HG03354 (cell line): ENCODE measurements around the gene TSFM.
A peak's percentile ranks its signal among the peaks of the same experiment; 100 is the strongest.

Source experiments
- ATAC-seq: cut with Tn5 transposase; IDR thresholded peaks from one replicate; pipeline ENCODE4 v1.9.1; 2021; ENCODE audit warnings: mild to moderate bottlenecking; ENCODE audit not compliant: unreplicated experiment, poor library complexity, severe bottlenecking

Gene TSFM

DNA sequence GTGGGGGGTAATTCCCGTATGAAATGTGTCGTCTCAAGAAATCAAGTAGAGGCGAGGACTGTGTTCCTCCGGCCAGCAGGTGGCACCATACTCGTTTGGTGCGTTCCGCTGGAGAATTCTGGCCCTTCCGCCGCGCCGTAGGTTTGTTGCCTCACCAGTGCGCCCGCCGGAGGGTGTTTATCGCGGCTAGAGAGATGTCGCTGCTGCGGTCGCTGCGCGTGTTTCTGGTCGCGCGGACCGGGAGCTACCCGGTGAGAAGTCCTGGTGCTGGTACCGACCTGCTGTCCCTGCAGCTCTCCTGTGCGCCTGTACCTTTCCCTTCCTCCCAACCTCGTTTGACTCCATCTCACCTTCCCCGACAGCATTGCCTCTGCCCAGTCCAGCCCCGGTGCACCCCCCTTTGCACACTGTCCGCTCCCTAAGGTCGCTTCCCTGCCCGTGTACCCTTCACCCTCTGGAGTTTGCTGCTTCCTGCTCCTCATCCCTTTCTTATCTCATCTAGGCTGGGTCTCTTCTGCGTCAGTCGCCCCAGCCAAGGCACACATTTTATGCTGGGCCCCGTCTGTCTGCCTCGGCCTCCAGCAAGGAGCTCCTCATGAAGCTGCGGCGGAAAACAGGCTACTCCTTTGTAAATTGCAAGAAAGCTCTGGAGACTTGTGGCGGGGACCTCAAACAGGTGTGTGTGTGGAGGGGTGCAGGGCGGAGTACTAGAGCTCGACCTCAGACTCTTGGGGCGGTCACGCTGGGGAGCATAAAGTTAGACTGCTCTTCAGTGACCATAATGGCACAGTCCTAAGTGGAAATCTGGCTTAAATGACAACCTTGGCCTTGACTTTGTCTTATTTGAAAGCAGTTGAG, at the start of gene TSFM:
TSFM (plus strand) TSS at position 180 of the 858 bp plus-strand sequence; CDS start at position 195, 15 bp downstream.
- peak; percentile 84 for ATAC-seq

DNA sequence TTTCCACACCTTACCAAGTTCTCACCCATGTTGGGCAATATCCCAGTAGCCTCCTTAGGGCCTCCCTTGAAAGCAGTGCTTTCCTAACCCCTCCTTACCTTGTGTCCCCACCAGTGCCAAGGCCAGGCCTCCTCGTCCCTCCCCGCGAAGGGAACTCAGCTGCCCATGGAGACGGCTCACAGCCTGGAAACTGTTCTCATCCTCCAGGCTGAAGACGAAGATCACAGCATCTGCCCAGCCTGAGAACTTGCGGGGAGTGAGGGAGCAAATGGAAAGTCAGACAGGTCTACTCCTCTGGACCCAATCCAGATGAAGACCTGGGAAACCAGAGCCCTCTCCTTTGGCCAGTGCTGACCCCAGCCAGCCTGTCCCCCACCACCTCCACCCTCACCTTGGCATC, 48.7 kb upstream of the TSFM start:
- no peak for ATAC-seq

DNA sequence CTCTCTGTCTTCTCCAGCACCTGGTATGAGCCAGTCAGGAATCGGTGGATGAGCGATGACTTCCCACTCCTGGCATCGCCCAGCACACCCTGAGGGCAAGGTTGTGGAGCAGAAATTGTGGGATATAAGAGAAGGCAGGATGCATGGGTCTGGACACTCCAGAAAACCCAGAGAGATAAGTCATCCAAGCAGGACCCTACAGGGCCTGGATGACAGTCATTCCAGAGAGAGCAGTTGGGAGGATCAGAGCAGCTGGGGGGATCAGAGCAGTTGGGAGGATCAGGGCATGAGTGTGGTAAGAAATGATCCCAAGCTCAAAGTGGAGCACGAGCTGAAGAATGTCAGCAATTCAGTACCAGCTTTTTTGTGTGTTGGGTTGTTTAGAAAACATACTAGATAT, 48.0 kb upstream of the TSFM start:
- no peak for ATAC-seq

DNA sequence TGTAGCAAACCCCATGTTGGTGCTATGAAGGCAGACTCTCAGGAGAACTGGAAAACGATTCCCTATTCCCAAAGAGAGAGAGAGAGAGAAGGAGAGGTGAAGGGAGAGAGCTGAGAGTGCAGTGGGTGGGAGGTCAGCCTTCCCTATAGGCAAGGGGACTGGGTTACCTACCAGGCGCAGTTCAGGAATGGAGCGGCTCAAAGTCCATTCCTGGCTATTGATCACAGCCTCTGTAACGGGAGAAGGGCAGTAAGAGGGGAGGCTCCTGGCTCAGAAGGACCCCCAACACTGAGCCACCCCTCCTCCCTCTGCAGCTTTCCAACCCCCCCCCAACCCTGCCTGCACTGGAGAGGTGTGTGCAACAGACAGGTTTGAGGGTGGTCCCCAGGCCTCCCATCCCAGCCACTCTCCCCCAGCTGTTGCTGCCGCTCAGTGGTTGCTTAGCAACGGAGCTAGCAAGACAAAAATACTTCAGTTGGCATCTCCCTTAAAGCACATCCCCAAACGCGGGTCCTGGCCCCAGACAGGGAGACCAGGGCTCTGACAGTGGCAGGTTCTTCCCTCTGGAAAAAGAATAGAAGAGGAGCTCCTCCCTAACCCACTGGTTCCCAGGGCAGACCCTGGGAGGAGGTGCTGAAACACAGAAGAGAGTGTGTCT, 47.3 kb upstream of the TSFM start:
- ATAC-seq, result no peak

DNA sequence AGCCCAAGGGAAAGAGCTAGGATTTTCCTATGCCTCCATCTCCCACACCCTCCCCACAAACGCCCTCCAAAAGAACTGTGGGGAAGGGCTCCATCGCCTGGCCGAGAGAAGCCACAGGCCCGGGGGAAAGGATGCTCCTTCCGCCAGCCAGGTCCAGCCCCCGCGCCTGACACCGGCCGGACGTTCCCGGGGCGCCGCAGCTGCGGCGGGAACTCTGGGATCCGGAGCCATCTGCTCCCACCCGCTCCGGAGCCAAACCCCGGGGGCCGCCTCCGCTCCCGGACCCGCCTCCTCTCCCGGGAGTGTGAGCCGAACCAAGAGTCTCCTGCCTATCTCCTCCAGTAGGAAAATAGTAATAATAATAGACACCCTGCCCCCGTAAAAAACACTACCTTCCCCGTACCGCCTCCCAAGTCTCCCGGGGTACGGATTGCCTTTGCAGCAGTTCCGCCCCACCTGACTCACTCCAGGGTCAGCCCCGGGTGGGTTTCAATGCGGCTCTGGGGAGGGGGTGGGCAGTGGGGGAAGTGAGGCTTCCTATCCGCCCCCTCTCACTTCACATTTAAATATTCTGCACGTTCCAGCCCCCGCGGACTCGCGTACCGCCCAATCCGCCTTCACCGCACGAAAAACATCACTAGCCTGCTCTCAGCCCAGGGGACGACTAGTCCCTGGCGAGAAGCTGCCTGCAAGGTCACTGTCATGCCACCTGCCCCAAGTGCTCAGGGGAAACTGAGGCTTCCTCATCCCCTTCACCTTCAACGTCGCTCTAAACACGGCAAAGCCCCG, 46.4 kb upstream of the TSFM start:
- ATAC-seq, result no peak

DNA sequence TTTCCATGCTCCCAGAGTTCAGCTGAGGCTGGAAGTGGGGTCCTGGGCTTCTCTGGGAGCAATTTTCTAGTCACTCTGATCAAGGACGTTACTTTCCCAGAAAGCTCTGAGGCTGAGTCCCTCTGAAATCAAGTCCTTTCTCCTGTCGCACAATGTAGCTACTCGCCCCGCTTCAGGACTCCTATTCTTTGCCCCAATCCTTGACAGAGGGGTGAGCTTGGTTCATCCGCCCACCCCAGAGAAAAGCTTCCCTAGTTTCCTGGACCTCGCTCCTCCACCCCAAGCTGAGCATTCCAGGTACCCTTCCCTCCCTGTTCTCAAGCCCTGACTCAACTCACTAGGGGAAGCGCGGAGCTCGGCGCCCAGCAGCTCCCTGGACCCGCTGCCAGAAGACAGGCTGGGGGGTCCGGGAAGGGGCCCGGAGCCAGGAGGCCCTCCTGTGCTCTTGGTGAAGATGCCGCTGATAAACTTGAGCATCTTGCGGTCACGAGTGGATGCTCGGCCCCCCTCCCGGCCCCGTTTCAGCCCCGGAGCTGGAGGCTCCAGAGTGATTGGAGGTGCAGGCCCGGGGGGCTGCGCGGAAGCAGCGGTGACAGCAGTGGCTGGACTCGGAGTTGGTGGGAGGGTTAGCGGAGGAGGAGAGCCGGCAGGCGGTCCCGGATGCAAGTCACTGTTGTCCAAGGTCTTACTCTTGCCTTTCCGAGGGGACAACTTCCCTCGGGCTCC, 45.7 kb upstream of the TSFM start:
- ATAC-seq, result no peak

DNA sequence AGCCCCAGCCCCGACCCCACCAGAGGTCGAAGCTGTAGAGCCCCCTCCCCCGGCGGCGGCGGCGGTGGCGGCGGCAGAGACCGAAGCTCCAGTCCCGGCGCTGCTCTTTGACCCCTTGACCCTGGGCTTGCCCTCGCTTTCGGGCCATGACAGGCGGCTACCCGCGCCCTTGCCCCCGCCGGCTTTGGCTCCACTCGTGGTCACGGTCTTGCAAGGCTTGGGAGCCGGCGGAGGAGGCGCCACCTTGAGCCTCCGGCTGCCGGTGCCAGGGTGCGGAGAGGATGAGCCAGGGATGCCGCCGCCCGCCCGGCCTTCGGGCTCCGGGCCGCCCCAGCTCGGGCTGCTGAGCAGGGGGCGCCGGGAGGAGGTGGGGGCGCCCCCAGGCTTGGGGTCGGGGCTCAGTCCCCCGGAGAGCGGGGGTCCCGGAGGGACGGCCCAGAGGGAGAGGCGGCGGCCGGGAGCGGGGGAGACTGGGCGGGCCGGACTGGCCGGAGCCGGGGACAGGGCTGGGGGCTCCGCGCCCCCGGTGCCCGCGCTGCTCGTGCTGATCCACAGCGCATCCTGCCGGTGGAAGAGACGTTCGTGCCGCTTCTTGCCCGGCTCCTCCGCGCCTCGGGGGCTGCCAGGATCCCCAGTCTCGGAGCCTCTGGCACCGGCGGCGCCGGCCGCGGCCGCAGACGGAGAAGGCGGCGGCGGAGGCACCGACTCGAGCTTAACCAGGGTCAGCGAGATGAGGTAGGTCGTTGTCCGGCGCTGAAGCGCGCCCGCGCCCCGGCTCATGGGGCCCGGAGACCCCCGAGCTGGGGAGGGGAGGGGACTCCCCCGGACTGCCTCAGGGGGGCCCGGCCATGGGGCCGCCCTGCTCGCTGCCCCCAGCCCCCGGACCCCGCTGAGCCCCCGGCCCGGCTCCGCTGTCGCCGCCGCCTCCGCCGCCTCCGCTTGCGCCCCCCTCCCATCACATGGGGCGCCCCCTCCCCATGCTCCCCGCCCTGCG, 44.8 kb upstream of the TSFM start:
- no peak for ATAC-seq

DNA sequence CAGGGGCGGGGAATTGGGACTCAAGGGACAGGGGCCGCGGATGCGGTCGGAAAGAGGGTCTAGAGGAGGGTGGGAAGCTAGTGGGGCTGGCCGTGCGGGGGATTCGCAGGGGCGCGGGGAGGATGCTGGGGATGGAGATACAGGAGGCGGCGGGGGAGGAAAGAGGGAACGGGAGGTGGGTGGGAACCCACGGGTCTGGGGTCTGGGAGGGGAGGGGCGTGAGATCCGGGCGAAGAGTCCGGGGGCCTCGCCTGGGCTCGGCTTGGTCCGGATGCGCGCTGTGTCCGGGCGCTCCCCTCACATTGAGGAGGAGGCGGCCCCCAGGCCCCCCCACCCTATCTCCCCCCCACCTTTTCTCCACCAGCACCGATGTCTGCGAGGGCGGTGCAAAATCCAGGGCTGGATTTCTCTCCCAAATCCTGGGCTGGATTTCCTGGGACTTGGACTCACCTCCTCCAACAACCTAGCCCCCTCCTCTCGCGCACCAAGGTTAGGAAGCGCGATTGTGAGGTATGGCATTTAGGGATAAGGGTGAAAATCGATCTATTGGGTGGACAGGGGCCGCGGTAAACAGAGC, 43.8 kb upstream of the TSFM start, which contains the start of gene AGAP2:
AGAP2 (minus strand) TSS at position 82 of the 577 bp plus-strand sequence. CDS start 496 bp downstream, outside the sequence.
- ATAC-seq, result no peak

DNA sequence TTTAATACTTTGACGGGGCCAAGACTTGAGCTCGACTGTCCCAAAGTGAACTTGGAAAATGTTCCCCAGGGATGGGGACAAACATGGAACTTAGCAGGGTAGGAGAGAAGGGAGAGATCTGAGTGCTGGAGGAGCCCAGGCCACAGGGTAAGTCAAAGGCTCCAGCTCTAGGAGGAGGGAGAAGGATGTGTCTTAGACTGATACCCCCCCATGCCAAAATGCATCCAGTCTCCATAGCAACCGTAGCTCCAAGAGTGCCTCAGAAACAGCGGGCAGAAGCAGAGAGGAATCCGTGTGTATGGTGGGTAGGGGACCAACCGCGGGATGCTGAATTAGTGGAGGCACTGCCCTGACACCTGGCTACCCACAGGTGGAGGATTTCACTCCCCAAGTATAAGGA, 43.2 kb upstream of the TSFM start:
- no peak for ATAC-seq

DNA sequence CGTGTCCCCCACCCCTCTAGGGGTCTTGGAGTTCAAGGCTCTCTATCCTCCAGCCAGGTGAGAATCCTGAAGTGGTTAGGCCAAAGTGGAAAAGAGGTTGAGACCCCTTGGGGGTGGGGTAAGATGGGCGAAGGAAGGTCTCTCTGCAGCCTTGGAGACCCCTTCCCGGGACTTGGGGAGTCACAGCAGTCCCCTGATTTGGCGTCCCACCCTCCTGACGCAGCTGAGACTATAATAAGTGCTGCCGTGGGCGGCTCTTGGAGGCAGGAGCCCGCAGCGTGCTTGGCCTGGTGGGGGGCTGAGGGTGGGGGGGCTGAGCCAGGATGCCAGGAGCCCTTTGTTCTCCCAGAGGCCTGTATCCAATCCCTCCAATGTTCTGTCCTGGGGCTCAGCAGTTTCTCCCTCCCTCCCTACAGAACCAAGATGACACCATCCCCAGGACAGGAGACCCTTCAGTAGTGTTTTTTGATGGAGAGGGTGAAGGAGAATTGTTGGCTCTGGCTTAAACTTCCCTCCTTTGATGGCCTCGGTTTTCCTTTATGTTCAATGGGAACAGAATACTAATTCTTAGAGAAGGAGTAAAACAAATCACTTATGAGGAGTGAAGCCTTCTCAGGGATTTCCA, 42.6 kb upstream of the TSFM start:
- no peak for ATAC-seq

DNA sequence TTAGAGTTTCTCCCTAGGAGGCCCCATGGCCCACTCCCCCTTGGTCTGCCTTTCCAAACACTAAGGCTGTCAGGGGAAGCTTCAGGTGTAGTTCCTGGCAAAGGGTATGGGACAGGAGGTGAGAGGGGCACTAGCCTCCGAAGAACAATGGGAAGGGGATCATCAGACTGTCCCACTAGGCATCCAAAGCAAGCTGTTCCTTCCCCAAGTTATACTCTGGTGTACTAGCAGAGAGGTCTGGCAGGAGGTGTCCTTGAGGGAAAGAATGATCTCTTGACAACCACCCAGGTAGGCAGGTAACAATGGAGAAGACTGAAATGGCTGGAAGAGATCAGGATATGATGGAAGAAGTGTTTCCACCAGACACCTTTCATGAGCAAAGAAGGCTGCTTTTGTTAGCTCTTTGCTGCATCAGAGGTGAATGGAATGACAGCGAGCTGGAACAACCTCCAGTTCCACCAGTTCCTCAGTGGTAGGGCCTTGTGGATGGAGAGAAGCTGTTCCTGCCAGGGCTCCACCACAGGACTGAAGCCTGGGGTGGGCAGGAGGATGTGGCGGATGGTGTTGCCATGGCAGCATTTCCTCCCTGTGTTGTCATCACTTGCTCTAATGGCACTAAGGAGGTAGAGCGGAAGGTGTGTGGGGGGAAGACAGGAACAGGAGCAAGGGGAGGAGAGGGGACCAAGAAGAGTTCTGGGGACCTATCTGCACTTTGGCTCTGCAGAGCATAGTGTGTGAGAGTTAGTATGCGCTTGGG, 41.8 kb upstream of the TSFM start:
- ATAC-seq, result peak; percentile 62

DNA sequence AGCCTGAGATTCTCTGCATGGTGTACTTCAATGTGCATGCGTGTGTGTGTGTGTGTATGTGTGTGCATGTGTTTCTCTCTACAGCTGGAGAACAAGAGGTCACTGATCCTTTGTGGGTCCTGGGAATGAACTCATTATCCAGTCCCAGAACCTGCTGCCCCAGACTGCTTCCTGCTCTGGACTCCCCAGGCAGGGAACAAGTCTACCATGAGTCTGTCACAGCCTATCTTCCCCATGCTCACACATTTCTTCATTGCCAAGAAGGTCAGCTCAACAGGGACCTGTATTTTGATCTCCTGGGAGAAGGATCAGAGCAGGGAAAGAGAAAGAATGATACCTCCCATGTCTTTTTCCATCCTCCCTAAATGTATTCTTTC, 41.2 kb upstream of the TSFM start:
- ATAC-seq, result no peak

DNA sequence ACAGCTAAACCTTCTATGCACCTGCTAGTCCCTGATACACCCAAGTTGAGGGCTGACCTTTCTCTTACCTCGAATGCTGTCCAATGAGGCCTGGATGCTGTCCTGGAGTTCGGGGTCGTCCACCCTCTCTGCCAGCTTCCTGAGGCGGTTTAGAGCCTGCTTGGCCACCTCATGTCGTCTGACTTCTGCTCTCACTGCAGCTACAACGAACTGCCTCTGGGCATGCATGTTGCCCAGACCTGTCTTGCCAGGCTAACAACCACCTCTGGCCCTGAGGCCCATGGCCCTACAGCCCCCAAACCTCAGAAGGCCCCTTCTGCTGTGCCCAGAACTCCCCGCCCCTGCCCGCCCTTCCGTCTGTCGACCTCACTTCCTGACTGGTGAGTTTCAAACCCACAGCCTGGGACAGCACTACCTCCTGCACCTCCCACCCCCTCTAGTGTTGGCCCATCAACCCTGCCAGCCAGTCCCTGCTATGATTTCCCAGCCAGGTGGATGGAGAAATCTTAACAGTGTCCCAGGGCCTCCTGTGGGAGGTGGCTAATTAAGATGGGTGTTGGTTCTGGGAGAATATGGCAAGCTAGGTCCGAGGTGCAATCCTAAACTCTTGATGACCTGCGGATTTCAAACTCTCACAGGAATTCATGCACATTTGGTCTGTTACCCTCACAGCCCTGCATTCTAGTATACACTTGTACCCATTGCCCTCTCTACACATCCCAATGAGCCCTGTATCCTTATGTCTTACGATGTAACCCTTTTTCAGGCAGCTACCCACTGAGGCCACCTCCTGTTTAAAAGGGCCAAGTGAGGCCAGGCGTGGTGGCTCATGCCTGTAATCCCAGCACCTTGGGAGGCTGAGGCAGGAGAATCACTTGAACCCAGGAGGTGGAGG, 40.5 kb upstream of the TSFM start:
- peak; percentile 56 for ATAC-seq

DNA sequence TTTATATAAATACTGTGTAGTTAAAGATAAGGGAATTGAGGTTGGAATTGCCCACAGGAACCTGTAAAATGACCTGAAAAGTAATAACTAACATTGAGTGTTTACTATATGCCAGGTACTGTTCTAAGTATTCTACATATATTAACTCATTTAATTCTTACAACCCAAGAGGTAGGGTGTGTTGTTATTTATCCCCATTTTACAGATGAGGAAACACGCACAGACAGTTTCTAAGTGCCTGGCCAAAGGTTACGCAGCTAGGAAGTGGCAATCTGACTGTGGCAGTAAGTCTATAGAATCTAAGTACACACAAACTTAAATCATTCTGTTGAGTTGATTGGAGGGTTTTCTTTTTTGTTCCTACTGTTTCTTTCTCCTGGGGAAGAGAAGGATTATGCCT, 38.8 kb upstream of the TSFM start:
- no peak for ATAC-seq

DNA sequence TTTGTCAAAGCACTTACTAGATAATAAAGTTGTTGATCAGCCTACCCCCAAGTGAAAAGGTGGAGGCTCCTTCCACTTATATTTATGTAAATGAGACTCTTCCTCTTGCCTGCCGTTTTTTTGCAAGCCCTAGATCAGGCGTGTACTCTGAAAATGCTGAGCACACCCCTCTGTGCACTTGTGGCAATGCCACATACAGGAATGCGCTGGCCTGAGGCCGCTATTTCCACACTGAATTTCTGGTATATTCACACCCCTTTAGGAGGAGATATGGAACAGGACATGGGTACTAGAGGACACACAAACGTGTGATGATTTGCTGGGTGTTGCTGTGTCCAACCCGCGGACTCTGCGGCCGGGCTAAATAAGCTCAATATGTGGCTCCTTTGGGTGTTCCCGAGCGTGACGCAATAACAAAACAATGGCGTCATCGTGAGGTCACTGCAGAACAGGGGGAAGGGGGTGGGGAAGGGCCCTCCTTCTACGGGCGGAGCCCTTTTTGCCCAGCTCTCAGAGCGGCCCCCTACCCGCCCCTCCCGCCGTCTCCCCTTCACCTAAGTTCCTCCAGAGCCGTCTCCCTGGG, 38.3 kb upstream of the TSFM start:
- ATAC-seq, result peak; percentile 40
